Hepatic stellate cell (primary cell): ENCODE data around the gene VAMP1.

Experiments used
- DNase-seq: peaks from one replicate; pipeline ENCODE4 v3.0.0; 2011; ENCODE audit warnings: low spot score

The VAMP1 gene

GRCh38 chr12:6425590-6426531 lies 44.6 kb downstream of the VAMP1 start:
- no peak for DNase-seq

GRCh38 chr12:6424866-6425265 lies 45.6 kb downstream of the VAMP1 start:
- no peak for DNase-seq

- DNase-seq = no peak
Measured at GRCh38 chr12:6424008-6424347, 46.5 kb downstream of the VAMP1 start.

- peak; percentile 88 for DNase-seq
Measured at GRCh38 chr12:6423267-6424007, 47.0 kb downstream of the VAMP1 start.

- DNase-seq = no peak
Measured at GRCh38 chr12:6420364-6420763, 50.1 kb downstream of the VAMP1 start.

GRCh38 chr12:6418796-6419195 lies 51.7 kb downstream of the VAMP1 start:
- DNase-seq = no peak

- DNase-seq = no peak
Measured at GRCh38 chr12:6416596-6416995, 53.9 kb downstream of the VAMP1 start.
